HG03159 (cell line): ENCODE results near the gene KRTAP20-4.

Source experiments
- ATAC-seq: cut with Tn5 transposase; IDR thresholded peaks from one replicate; pipeline ENCODE4 v1.9.1; 2021; ENCODE audit warnings: mild to moderate bottlenecking, moderate library complexity; ENCODE audit not compliant: unreplicated experiment

The KRTAP20-4 gene

DNA sequence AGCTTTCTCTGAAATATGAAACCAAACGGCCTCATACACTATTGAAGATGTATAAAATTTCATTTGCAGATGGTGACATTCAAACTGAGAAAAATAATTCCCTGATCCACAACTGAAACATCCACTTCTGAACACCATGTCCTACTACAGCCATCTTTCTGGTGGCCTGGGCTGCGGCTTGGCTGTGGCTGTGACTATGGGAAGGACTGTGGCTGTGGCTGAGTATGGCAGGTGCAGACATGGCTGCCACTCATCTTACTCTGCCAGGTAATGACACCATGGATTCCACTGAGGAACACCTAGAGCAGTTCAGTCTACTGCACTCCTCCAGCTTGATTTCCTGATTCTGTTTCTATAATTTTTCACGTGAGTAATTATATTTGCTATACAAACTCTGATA, at the start of gene KRTAP20-4:
TSS of gene KRTAP20-4 (plus strand) at position 106 of the 400 bp plus-strand sequence.
- no peak for ATAC-seq

DNA sequence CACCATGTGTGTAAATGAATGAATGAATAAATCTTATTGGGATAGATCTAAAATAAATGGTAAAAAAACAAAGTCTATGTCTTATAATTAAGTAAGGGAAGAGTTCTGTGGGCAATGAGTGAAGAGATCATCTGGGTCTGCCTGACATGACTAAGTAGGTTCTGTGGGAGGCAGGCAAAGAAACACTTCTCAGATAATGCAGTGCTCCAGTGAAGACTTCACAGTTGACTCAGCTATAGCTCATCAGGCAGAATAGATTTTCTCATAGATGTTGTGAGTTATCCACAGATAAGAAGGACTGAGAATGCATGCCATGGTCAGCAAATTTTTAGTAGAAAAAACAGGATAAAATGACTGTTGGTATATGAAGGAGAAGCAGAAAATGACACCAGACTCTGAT, 42.7 kb upstream of the KRTAP20-4 start:
- no peak for ATAC-seq

DNA sequence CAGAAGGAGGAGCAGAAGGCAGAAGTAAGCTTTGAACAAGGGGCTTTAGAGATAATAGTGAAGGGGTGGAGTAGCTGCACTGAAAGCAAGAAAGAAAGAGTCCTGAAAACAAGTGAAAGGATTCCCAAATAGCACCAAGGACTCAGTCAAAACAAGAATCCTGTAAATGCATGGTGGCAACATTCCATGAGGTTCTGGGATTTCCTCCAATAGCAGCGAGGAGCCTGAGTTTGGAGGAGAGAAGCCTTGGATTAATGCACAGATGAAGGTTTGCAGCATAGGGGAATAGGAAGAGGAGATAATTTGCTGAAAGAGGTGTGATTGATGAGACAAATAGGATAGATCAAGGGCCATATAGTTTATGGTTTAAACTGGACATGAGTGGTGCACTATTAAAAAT, 41.1 kb upstream of the KRTAP20-4 start:
- ATAC-seq = no peak

GRCh38 chr21:30580132-30580531, 40.3 kb upstream of the KRTAP20-4 start:
- no peak for ATAC-seq

GRCh38 chr21:30582870-30583269, 37.6 kb upstream of the KRTAP20-4 start:
- ATAC-seq = no peak

- no peak for ATAC-seq
Observed at GRCh38 chr21:30590297-30590696, 30.1 kb upstream of the KRTAP20-4 start, which contains the start of gene KRTAP22-2. TSS of gene KRTAP22-2 (minus strand) at chr21:30590397.

DNA sequence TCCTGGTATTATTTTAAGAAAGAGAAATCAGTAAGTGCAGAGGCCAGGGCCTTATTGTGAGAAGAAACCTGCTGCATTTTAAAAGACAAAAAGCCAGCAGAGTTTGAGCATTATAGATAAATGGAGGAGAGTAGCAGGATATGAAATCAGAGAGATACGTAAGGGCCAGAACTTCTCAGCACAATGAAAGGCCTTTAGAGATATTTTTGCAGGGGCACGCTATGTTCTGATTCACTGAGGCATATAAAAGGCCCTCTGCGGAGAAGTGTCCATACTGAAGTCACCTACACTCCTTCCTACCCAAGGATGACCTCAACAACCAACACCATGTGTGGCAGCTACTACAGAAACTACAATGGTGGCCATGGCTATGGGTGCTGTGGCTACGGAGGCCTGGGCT, 28.3 kb upstream of the KRTAP20-4 start, which contains the start of gene KRTAP6-3:
TSS of gene KRTAP6-3 (plus strand) at position 301 of the 400 bp plus-strand sequence. CDS start at position 307, 6 bp downstream.
- ATAC-seq = no peak

DNA sequence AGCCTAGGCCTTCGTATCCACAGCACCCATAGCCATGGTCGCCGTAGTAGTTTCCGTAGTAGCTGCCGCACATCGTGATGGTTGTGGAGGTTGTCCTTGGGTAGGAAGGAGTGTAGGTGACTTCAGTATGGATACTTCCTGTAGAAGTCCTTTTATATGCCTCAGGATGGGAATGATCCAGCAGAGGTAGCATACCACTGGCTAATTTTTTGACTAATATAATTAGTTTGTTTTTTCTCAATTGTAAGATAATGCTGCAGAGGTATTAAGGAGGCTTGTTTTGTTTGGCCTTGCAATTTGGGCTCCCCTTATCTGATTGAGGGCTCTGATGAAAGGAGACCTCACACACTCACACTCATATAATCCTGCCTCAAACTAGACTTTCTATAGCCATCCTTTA, 21.6 kb upstream of the KRTAP20-4 start, which contains the start of gene KRTAP6-2:
TSS of gene KRTAP6-2 (minus strand) at position 101 of the 400 bp plus-strand sequence. CDS start at position 73, 28 bp downstream.
- no peak for ATAC-seq

GRCh38 chr21:30600787-30601186, 19.6 kb upstream of the KRTAP20-4 start, which contains the start of gene KRTAP22-1:
TSS of gene KRTAP22-1 (plus strand) at chr21:30601087.
- ATAC-seq = no peak

GRCh38 chr21:30605968-30606367, 14.5 kb upstream of the KRTAP20-4 start:
- no peak for ATAC-seq

DNA sequence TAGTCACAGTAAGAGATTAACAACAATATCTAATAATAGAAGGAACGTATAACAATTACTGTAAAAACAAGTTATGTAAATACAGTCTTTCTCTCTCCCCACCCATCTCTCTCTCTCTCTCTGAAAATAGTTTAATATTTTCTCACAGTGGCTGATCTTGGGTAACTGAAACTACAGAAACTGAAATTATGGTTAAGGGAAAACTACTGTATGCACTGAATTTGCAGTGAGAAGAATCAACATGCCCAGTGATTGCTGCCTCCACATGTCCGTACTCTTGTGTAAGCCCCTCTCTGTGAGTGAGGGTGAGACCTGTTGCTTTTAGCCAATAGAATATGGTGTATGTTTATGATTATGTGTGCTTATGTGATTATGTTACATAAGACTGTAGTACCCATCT, 8.3 kb upstream of the KRTAP20-4 start:
- ATAC-seq = no peak

GRCh38 chr21:30613836-30614235, 6.6 kb upstream of the KRTAP20-4 start, which contains the start of gene KRTAP6-1:
TSS of gene KRTAP6-1 (minus strand) at chr21:30613930. CDS start at chr21:30613904, 26 bp downstream.
- ATAC-seq = no peak

DNA sequence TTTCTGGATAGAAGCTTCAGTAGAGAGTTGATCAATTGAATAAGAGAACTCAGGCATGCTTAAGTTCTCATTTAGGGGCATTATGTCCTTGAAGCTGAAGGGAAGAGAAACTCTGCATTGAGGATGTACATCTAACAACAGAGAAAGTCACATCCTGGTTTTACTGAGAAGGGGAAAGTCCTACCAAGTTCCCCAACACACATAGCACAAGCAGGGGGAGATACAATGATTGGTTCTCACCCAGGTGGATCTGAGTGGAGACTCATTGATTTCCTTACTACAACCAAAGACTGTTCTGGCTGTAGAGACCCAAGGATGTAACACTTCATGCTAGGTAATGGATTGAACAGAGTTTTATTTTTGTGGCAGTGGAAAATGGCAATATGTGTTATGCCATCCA, 5.2 kb upstream of the KRTAP20-4 start:
- no peak for ATAC-seq

- no peak for ATAC-seq
Observed at GRCh38 chr21:30616125-30616524, 4.3 kb upstream of the KRTAP20-4 start, which contains the start of gene KRTAP20-1. TSS of gene KRTAP20-1 (plus strand) at chr21:30616425. CDS start at chr21:30616455, 30 bp downstream.

DNA sequence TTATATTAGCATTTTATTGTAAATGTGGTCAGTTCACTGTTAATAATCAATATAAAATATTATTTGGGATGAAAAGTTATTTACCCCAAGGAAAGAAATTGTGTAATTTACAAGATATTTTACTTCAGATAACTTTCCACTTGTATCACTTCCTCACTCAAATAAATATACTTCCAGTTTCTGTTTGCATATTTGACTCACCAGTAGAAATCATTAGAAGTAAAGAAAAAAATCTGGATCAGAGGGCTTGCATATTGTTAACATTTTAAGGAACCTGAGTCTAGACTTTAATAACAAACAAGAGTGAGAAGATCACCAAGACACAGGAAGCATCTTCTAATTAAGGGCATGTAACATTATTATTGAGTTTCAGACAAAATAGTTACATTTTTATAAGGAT, 347 bp upstream of the KRTAP20-4 start:
- no peak for ATAC-seq

- ATAC-seq = no peak
Observed at GRCh38 chr21:30623362-30623761, 2.9 kb downstream of the KRTAP20-4 start.

GRCh38 chr21:30625449-30626165, 5.2 kb downstream of the KRTAP20-4 start:
- no peak for ATAC-seq

GRCh38 chr21:30628109-30628508, 7.7 kb downstream of the KRTAP20-4 start:
- no peak for ATAC-seq

DNA sequence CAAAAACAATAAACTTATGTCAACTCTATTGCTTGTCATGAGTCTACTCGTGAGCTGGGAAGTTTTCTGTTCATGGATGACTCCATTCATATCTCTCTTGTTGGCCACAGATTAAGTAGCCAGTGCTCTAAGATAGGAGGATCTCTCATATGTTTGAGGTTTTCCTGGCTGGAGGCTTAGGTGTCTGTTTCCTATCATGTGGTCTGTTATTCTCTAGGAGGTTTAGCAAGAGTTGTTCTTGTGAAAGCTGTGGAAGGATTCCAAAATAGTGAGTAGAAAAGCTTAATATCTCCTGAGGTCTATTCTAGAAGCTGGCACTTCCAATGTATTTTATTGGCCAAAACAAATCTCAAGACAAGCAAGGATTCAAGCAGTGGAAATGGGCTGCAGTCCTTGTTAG, 8.8 kb downstream of the KRTAP20-4 start:
- no peak for ATAC-seq

- no peak for ATAC-seq
Observed at GRCh38 chr21:30634906-30635305, 14.5 kb downstream of the KRTAP20-4 start, which contains the start of gene KRTAP20-2. TSS of gene KRTAP20-2 (plus strand) at chr21:30635206. CDS start at chr21:30635264, 58 bp downstream.

- no peak for ATAC-seq
Observed at GRCh38 chr21:30638686-30639085, 18.3 kb downstream of the KRTAP20-4 start.

GRCh38 chr21:30642564-30642963, 22.1 kb downstream of the KRTAP20-4 start, which contains the start of gene KRTAP20-3:
TSS of gene KRTAP20-3 (plus strand) at chr21:30642864.
- ATAC-seq = no peak
